Caki2 (cell line): ENCODE measurements around the gene PRRC2B. TPM values are rescaled to one million over a fixed set of nuclear protein-coding genes. Genes with fewer than 3 reads are reported as not detected.

Experiments
- DNase-seq: peaks from one replicate; pipeline ENCODE4 v3.0.0-alpha.2; 2015; ENCODE audit warnings: low read depth
- in situ Hi-C: cut with HindIII; loops from 2 replicates; pipeline ENCODE4 v1.10.0; 2016; ENCODE audit warnings: low sequenced_read_pairs, low pct_unique_long_range_greater_than_20kb, mixed read lengths
- total RNA-seq: library from RNA; depleted of rRNA; stranded (reverse); fragments of >200 nt; shearing (Covaris generic); gene quantifications from 2 replicates; pipeline ENCODE4 v1.2.3, GENCODE V29; 2014; ENCODE audit warnings: low replicate concordance

The PRRC2B gene
- total RNA-seq, 1 experiment from 2014 or later, result 35.4 TPM

DNA sequence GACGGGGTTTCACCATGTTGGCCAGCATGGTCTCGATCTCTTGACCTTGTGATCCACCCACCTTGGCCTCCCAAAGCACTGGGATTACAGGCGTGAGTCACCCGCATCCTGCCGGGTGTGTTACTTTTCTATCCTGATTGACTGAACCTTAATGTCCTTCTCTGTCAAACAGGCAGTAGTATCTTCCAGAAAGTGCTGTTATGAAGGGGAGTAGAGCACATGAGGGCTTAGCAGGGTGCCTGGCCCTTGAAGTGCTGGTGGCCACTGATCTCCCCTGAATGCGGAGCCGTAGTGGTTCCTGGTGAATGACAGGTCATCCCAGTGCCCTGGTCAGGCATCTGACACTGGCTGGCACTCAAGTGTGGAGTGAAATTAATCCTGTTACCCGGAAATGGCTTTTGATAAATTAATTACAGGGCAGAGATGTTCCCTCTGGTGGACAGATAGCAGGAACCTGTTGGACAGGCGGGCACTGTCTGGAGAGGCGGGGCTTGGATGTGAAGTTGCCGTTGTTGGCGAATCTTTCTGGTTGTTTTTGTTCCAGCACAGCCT is 28.4 kb downstream of the PRRC2B start:
- in situ Hi-C loops, result no loop called here
- DNase-seq, result peak; percentile 69

DNA sequence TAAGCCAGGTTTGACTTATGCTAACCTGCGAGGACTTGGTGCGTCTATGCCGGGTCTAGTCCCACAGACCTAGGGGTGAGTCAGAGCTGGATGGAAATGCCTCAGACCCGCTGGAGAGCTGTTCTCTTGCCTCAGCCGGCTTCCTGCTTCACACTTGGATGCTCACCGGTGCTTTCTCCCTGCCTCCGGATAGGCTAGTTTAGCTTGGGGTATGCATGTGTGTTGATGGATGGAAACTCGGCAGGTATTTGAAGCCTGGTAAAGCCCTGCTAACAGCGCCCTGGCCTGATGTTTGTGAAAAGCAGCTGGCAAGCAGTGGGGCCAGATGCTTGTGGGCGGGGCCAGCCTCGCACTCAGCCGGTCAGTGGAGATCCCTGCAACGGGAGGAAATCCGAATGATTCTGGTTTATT is 29.3 kb downstream of the PRRC2B start:
- peak; percentile 91 for DNase-seq
- in situ Hi-C loops, result no loop called here

DNA sequence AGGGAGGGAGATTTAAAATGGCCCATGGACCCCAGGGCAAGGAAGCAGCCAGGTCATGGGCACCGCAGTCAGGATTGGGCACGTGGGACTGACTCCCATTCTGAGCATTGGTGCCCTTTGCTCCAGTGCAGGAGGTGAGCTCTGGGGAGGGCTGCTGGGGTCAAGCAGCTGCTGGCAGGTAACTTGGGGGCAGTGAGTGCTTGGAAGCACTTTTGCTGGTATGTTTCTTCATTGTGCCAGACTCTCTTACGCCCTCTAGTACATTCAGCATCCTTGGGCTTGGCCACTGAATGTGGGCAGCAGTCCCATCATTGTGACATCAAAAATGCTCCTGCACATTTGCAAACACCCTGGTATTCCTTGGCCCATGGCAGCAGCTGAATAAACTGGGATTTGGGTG is 32.7 kb downstream of the PRRC2B start:
- DNase-seq, result no peak
- in situ Hi-C loops, result no loop called here

- no peak for DNase-seq
- in situ Hi-C loops, result no loop called here
Measured at GRCh38 chr9:131429121-131430012, 35.5 kb downstream of the PRRC2B start.

DNA sequence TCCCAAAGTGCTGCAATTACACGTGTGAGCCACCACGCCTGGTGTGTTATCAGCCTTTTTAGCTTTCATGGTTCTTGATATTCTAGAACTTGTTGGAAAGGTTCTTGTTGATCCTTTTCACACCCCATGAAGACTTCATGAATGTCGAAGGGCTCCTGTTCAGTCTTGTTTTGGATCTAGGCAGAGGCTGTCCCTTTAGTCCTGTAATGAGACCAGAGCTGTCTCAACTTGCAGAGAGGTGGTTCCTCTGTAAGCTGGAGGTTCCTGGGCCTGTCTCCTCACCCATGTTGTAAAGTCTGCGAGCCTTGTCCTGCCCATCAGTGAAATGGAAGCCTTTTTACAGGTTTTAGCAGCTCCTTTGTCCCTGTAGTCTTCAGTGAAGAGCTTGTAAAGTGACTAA is 38.2 kb downstream of the PRRC2B start:
- in situ Hi-C loops, result no loop called here
- DNase-seq, result no peak

- no peak for DNase-seq
- in situ Hi-C loops, result no loop called here
Measured at GRCh38 chr9:131432597-131433301, 38.9 kb downstream of the PRRC2B start.

- DNase-seq, result no peak
- in situ Hi-C loops, result no loop called here
Measured at GRCh38 chr9:131433302-131433854, 39.5 kb downstream of the PRRC2B start.

DNA sequence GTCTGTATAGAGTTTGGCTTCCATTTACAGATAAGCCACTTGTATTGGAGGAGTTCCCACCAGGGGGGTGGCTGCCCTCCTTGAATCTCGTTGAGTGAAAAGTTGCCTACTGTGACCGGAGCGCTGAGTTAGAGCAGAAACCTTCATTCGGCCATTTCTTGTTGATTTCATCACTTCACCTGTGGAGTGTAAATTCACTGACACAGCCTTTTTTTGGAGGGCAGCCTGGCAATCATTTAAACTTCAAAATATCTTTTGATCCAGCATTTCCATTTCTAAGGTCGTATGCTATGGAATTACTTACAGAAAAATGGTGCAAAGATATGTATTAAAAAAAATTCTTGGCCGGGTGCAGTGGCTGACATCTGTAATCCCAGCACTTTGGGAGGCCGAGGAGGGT is 40.8 kb downstream of the PRRC2B start:
- no peak for DNase-seq
- in situ Hi-C loops, result no loop called here

GRCh38 chr9:131436376-131436775 is 42.5 kb downstream of the PRRC2B start:
- no peak for DNase-seq
- in situ Hi-C loops, result no loop called here

DNA sequence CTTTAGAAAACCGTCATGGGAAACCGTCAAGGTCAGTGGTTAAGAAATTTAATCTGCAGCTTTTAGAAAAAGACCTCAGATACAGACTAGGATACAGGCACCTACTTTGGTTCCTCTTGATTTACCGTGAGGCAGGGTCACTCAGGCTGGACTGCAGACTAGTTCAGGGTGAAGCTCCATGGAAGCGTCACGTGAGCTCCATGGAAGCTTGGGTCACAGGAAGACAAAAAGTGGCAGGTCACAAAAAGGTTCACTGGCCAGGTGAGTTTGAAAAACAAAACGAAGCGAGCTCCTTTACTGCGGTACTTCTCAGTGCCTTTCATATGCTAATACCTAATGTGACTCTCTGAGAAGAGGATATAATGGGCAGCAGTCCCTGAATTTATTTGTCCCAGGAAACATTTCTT is 43.0 kb downstream of the PRRC2B start:
- in situ Hi-C loops, result no loop called here
- DNase-seq, result no peak

DNA sequence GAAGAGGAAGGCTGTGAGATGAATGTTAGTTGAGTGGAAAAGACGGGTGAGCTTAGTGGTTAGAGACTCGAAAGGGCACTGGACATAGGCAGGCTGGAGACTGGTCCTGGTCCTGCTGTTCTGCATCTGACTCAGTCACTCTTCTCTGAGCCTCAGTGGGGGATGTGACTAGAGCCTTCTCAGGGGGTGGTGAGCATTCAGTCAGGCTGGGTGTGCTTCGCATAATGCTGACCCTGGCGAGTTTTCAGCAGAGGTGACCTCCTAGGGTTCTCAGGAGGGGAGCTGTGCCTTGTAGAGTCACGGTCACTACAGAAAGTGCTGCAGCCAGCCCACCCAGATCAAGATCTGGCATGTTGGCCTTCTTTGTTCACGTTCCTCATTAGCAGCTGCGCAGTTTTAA is 44.3 kb downstream of the PRRC2B start:
- DNase-seq, result no peak
- in situ Hi-C loops, result no loop called here

- no peak for DNase-seq
- in situ Hi-C loops, result no loop called here
Measured at GRCh38 chr9:131439224-131439623, 45.3 kb downstream of the PRRC2B start.

GRCh38 chr9:131441441-131441840 is 47.6 kb downstream of the PRRC2B start:
- in situ Hi-C loops, result no loop called here

GRCh38 chr9:131442351-131442750 is 48.5 kb downstream of the PRRC2B start:
- in situ Hi-C loops, result no loop called here
- DNase-seq, result no peak

More at GRCh38 chr9:131441441-131441840, 47.6 kb downstream of the PRRC2B start:
- DNase-seq, result no peak

DNA sequence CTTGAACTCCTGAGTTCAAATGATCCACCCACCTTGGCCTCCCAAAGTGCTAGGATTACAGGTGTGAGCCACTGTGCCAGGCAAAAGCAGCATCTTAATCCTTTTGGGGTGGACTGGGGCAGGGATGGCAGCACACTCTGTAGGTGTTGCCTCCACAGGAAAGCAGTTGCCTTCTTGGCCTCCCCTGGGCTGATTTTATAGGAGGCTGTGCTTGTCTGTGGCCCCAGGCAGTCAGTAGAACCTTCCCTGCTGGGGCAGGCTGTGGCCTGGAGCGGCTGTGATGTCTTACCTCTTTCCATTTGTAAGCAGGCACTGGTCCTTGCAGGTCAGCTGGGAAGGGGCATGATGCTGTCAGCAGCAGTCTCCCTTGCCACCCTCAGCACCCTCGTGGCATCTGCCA is 49.8 kb downstream of the PRRC2B start:
- no peak for DNase-seq
- in situ Hi-C loops, result no loop called here

- in situ Hi-C loops, result no loop called here
- no peak for DNase-seq
Measured at GRCh38 chr9:131446276-131446675, 52.4 kb downstream of the PRRC2B start.

DNA sequence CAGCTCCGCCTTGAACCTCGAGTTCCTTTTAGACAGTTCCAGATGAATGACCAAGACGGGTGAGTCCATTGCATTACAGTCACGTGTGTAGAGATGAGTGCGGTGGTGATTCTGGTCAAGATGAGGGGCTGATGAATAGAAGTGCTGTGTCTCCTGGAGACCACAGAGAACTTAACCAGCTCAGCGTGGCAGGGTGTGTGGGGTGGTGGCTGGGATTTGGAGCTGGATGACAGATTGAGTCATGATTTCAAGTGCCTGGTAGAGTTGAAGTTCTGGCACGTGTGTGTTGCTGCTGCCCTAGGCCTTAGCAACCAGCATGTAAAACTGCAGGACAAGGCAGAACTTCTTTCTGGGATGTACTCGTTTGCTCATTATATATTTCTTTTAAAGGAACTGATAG is 53.3 kb downstream of the PRRC2B start:
- DNase-seq, result no peak
- in situ Hi-C loops, result no loop called here

GRCh38 chr9:131447600-131447999 is 53.7 kb downstream of the PRRC2B start:
- in situ Hi-C loops, result no loop called here
- no peak for DNase-seq

DNA sequence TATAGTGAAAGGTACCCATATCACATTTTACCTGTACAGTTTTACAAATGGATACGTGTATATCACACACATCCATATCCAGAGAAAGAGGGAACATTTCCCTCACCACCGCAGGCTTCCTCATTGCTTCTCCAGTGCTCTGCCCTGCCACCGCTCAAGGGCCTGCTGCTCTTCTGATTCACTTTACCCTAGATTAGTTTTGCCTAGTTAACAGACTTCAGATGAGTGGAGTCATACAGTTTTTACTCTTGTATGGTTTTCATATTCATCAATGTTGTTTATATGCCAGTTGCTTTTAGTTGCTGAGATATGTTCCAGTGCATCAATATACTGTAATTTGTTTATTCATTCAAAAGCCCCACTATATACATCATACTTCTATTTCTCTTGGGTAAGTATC is 54.9 kb downstream of the PRRC2B start:
- DNase-seq, result no peak
- in situ Hi-C loops, result no loop called here
